Bronchial epithelial cell (primary cell): ENCODE data around the gene RNASE9. TPM values are rescaled to one million over a fixed set of nuclear protein-coding genes. Genes with fewer than 3 reads are reported as not detected.
"Not testable (repeated sequence)": the region's sequence is repeated elsewhere in the genome, so short reads cannot be mapped to it uniquely, and the experiment has no call there.

ENCODE experiments used
- DNase-seq: peaks from one replicate; pipeline ENCODE4 v3.0.0-alpha.2; 2010; ENCODE audit warnings: low read depth
- FAIRE-seq: peaks from 2 replicates; lab custom pipeline; 2011; peaks lifted over from hg19 to GRCh38; lab: Jason Lieb, UNC
- H3K27me3 ChIP-seq: 2 replicates; pipeline ENCODE4 v1.5.1; 2011; ENCODE audit warnings: low read length; ENCODE audit not compliant: control insufficient read depth, insufficient read depth
- H3K36me3 ChIP-seq: 2 replicates; pipeline ENCODE4 v1.5.1; 2011; ENCODE audit warnings: low read length; ENCODE audit not compliant: control insufficient read depth, insufficient read depth
- H3K4me3 ChIP-seq: 2 replicates; pipeline ENCODE4 v1.5.1; 2011; ENCODE audit warnings: mild to moderate bottlenecking, low read depth, low read length, control low read depth
- total RNA-seq: library from RNA; depleted of rRNA; stranded (reverse); fragments of >200 nt; gene quantifications from 2 replicates; pipeline ENCODE4 v1.2.1, GENCODE V29; 2014
- TF ChIP-seq, protein P1 (sequence below): IDR thresholded peaks from 2 replicates; pipeline ENCODE4 v1.5.1; 2011; ENCODE audit warnings: mild to moderate bottlenecking, moderate library complexity, low read length, control low read depth, inconsistent platforms; ENCODE audit not compliant: insufficient read depth, severe bottlenecking

Gene RNASE9
- total RNA-seq, 1 donor from 2014 or later, result not detected

GRCh38 chr14:20583142-20583541 lies 22.3 kb upstream of the RNASE9 start:
- TF ChIP-seq, protein P1, sequence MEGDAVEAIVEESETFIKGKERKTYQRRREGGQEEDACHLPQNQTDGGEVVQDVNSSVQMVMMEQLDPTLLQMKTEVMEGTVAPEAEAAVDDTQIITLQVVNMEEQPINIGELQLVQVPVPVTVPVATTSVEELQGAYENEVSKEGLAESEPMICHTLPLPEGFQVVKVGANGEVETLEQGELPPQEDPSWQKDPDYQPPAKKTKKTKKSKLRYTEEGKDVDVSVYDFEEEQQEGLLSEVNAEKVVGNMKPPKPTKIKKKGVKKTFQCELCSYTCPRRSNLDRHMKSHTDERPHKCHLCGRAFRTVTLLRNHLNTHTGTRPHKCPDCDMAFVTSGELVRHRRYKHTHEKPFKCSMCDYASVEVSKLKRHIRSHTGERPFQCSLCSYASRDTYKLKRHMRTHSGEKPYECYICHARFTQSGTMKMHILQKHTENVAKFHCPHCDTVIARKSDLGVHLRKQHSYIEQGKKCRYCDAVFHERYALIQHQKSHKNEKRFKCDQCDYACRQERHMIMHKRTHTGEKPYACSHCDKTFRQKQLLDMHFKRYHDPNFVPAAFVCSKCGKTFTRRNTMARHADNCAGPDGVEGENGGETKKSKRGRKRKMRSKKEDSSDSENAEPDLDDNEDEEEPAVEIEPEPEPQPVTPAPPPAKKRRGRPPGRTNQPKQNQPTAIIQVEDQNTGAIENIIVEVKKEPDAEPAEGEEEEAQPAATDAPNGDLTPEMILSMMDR, result no peak
- DNase-seq (no peak), FAIRE-seq (no peak)
- no peaks in the 10 kb centered on the region for H3K36me3 ChIP-seq
- no peaks in the 10 kb centered on the region for H3K27me3 ChIP-seq
- no peak overlapping the region for H3K4me3 ChIP-seq

GRCh38 chr14:20580242-20580641 lies 19.4 kb upstream of the RNASE9 start:
- no peaks in the 10 kb centered on the region for H3K27me3 ChIP-seq
- FAIRE-seq (no peak), DNase-seq (no peak)
- TF ChIP-seq, protein P1, result no peak
- no peaks in the 10 kb centered on the region for H3K36me3 ChIP-seq
- no peak overlapping the region for H3K4me3 ChIP-seq

- DNase-seq (no peak), FAIRE-seq (no peak)
- no peaks in the 10 kb centered on the region for H3K36me3 ChIP-seq
- H3K27me3 ChIP-seq, result no peaks in the 10 kb centered on the region
- H3K4me3 ChIP-seq, result no peak overlapping the region
- TF ChIP-seq, protein P1, result no peak
These were observed 18.1 kb upstream of the RNASE9 start for GRCh38 chr14:20578784-20579502.

DNA sequence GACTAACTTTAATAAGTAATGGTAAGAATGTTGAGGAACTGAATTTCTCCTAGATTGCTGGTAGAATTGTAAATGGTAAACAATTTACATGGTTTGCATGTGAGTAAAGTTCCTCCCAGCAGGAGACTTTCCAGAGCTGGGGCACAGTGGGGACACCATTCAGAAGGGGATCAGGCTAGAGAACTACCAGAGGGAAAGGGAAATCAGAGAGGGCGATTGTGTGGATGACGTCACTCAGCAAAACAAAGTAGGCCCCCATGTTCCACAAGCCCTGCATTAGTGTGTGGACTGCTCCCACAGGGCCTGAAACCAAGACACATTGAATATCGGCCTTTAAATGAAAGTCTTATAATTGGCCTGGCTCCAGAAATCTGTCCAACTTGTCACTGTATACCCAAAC lies 17.5 kb upstream of the RNASE9 start:
- TF ChIP-seq, protein P1, result no peak
- no peak for DNase-seq
- no peaks in the 10 kb centered on the region for H3K36me3 ChIP-seq
- H3K4me3 ChIP-seq, result no peak overlapping the region
- FAIRE-seq, result peak; percentile 28
- no peaks in the 10 kb centered on the region for H3K27me3 ChIP-seq

DNA sequence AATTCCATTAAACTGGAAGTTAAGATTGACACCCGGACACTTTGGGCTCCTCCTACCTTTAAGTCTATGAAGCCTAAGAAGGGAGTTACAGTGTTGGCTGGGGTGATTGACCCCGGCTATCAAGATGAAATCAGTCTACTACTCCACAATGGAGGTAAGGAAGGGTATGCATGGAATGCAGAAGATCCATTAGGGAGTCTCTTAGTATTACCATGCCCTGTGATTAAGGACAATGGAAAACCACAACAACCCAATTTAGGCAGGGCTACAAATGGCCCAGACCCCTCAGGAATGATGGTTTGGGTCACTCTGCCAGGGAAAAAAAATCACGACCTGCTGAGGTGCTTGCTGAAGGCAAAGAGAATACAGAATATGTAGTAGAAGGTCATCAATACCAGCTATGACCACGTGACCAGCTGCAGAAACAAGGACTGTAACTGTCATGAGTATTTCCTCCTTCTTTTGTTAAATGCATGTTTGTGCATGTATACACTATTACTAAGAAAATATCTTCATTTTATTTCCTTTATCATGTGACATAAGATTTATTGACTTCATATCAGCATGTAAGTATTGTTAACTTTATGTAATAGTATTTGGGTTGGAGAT lies 11.6 kb upstream of the RNASE9 start:
- DNase-seq, result peak; percentile 30
- not testable (repeated sequence) for H3K36me3 ChIP-seq, H3K27me3 ChIP-seq, H3K4me3 ChIP-seq, FAIRE-seq

GRCh38 chr14:20570720-20571119 lies 9.9 kb upstream of the RNASE9 start:
- H3K36me3 ChIP-seq, DNase-seq, FAIRE-seq, H3K27me3 ChIP-seq, H3K4me3 ChIP-seq: not testable (repeated sequence)

- not testable (repeated sequence) for FAIRE-seq, H3K36me3 ChIP-seq, H3K4me3 ChIP-seq
These were observed 9.0 kb upstream of the RNASE9 start for GRCh38 chr14:20569865-20570264.

More at GRCh38 chr14:20569865-20570264, 9.0 kb upstream of the RNASE9 start:
- DNase-seq, H3K27me3 ChIP-seq: not testable (repeated sequence)
